LNCaP clone FGC (cell line): ENCODE measurements around the gene ARHGEF40.

ENCODE experiments used
- DNase-seq: peaks from one replicate; pipeline ENCODE4 v3.0.0-alpha.2; 2011; ENCODE audit warnings: low read depth
- H3K4me3 ChIP-seq: 2 replicates; pipeline ENCODE4 v1.5.1; 2011; ENCODE audit warnings: mild to moderate bottlenecking, low read depth, low read length, control low read depth
- TF ChIP-seq, protein P1 (sequence below): IDR thresholded peaks from 2 replicates; pipeline ENCODE4 v1.5.1; 2012; ENCODE audit warnings: mild to moderate bottlenecking; ENCODE audit not compliant: control insufficient read depth, insufficient read depth; ENCODE audit errors: extremely low read depth

The ARHGEF40 gene

GRCh38 chr14:21074398-21075272 is 4.5 kb downstream of the ARHGEF40 start:
- TF ChIP-seq, protein P1, sequence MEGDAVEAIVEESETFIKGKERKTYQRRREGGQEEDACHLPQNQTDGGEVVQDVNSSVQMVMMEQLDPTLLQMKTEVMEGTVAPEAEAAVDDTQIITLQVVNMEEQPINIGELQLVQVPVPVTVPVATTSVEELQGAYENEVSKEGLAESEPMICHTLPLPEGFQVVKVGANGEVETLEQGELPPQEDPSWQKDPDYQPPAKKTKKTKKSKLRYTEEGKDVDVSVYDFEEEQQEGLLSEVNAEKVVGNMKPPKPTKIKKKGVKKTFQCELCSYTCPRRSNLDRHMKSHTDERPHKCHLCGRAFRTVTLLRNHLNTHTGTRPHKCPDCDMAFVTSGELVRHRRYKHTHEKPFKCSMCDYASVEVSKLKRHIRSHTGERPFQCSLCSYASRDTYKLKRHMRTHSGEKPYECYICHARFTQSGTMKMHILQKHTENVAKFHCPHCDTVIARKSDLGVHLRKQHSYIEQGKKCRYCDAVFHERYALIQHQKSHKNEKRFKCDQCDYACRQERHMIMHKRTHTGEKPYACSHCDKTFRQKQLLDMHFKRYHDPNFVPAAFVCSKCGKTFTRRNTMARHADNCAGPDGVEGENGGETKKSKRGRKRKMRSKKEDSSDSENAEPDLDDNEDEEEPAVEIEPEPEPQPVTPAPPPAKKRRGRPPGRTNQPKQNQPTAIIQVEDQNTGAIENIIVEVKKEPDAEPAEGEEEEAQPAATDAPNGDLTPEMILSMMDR, result no peak
- DNase-seq, result no peak
- no peak overlapping the region for H3K4me3 ChIP-seq

- no peak overlapping the region for H3K4me3 ChIP-seq
- no peak for DNase-seq
- TF ChIP-seq, protein P1, result no peak
These were observed 5.8 kb downstream of the ARHGEF40 start for GRCh38 chr14:21075719-21076437.

DNA sequence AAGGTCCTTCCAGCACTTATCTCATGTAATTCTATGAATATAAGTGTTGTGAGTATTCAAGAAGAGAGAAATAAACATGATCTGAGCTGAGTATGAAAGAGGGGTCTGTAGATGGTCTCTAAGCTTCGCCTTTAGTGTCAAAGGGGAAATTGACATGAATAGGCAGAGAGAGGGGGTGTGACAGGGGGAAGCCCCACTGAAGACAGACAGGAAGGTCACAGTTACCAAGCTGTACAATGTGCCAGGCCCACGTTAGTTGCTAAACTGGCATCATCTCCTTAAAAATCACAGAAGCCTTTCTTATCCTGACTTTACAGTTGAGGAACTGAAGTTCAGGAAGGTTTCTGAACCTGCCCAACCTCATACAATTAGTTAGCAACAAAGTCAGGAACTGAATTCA is 7.6 kb downstream of the ARHGEF40 start:
- H3K4me3 ChIP-seq, result no peak overlapping the region
- no peak for DNase-seq
- TF ChIP-seq, protein P1, result no peak

- TF ChIP-seq, protein P1, result no peak
- H3K4me3 ChIP-seq, result no peak overlapping the region
- no peak for DNase-seq
These were observed 8.2 kb downstream of the ARHGEF40 start for GRCh38 chr14:21078287-21078686.

DNA sequence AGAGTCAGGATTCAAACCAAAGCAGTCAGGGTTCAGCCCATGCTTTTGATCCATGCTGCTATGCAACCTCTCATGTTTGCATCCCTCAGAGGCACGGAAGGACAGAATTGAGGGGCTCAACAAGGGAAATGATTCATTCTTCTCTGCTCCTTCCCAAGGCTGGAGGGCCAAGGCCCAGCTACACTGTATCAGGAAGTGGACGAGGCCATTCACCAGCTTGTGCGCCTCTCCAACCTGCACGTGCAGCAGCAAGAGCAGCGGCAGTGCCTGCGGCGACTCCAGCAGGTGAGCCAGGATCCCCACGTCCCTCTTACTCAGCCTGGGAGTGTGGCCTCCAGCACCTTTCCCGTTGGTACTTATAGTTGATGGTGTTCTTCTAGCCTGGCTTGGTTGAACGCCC is 8.6 kb downstream of the ARHGEF40 start:
- no peak for DNase-seq
- TF ChIP-seq, protein P1, result no peak
- no peak overlapping the region for H3K4me3 ChIP-seq

DNA sequence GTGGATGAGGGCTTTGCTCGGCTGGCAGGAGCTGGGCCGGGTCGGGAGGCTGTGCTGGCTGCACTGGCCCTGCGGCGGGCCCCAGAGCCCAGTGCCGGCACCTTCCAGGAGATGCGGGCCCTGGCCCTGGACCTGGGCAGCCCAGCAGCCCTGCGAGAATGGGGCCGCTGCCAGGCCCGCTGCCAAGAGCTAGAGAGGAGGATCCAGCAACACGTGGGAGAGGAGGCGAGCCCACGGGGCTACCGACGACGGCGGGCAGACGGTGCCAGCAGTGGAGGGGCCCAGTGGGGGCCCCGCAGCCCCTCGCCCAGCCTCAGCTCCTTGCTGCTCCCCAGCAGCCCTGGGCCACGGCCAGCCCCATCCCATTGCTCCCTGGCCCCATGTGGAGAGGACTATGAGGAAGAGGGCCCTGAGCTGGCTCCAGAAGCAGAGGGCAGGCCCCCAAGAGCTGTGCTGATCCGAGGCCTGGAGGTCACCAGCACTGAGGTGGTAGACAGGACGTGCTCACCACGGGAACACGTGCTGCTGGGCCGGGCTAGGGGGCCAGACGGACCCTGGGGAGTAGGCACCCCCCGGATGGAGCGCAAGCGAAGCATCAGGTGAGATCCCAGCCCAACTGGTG is 11.5 kb downstream of the ARHGEF40 start:
- DNase-seq, result no peak
- TF ChIP-seq, protein P1, result no peak
- no peak overlapping the region for H3K4me3 ChIP-seq
